AG20443 (cell line): ENCODE data around the gene TMEM63A.
"Not testable (repeated sequence)": the region's sequence is repeated elsewhere in the genome, so short reads cannot be mapped to it uniquely, and the experiment has no call there.

Source experiments
- DNase-seq: peaks from one replicate; pipeline ENCODE4 v3.0.0; 2012; ENCODE audit warnings: low spot score, mixed read lengths

TMEM63A gene

DNA sequence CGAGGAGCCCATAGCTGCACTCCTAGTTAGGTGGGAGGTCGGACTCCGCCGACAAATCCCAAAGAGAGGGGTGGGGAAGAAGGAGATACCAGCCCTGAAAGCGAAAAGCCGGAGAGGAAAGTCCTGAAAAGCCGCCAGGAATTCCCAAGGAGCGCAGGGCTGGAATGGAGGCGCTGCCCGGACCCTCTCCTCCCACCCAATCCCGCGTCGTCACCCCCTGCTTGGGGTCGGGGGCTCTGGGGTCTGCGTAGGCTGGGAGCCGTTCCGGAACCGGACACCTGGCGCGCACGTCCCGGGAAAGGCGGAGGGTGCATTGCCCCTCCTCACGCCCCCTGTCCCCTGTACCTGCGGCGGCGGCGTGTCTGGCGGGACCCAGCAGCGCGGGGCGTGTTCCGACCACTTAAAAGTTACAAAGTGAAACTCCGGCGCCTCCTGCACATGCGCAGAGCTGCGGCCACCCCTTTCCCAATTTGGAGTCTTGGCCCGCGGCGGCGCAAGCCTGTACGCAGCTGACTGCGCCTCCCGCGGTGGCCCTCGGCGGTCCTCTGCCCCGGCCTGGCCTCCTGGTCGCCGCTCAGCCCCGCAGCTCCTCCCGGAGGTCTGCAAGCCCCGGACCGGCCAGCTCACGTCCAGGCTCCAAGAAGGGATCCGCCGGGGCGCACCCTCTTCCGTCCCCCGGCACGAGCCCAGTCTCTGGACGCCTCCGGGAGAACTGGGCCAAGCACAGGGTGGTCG, at the start of gene TMEM63A:
Gene TMEM63A, minus strand, starts transcription at position 422 of the 735 bp plus-strand sequence. CDS start 4,800 bp downstream, outside the sequence.
- DNase-seq, result peak; percentile 99

DNA sequence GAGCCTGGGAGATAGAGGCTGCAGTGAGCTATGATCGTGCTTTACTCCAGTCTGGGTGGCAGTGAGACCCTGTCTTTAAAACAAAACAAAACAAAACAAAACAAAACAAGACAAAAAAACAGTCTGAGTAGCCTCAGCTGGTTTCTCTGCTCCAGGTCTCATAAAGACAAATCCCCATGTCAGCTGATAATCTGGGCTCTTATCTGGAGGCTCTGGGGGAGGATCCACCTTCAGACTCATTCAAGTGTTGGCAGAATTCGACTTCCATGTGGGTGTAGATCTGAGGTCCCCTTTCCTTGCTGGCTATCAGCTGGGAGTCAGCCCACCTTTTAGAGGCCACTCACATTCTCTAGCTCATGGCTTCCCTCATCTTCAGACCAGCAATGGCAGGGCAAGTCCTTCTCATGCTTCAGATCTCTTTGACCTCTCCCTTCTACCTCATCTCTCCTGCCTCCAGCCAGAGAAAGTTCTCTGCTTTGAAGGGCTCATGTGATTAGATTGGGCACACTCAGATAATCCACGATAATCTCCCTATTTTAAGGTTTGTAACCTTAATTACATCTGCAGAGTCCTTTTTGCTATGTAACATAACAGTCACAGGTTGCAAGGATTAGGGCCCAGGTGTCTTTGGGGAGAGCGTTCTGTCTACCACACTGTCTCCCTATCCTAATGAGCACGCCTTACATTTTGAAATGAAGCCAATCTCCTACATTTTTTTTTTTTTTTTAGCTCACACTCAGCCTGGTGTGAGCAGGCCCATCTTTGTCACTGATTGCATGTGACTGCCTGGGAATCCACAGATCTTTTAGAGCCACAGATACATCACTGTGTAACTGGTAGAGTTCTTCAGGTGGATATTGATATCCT, 49.3 kb upstream of the TMEM63A start:
- no peak for DNase-seq

DNA sequence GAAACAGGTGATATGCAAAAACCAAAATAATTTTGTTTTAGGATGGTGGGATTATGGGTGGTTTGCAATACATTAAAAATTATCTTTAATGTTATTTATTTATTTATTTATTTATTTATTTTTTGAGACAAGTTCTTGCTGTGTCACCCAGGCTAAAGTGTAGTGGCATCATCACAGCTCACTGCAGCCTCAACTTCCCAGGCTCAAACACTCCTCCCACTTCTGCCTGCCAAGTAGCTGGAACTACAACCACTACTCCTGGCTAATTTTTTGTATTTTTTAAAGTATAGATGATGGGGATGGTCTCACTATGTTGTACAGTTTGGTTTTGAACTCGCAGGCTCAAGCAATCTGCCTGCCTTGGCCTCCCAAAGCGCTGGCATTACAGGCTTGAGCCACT, 48.4 kb upstream of the TMEM63A start:
- DNase-seq, result no peak

GRCh38 chr1:225929462-225929861, 47.3 kb upstream of the TMEM63A start:
- not testable (repeated sequence) for DNase-seq

- DNase-seq, result no peak
Observed at GRCh38 chr1:225928186-225929175, 46.3 kb upstream of the TMEM63A start.

DNA sequence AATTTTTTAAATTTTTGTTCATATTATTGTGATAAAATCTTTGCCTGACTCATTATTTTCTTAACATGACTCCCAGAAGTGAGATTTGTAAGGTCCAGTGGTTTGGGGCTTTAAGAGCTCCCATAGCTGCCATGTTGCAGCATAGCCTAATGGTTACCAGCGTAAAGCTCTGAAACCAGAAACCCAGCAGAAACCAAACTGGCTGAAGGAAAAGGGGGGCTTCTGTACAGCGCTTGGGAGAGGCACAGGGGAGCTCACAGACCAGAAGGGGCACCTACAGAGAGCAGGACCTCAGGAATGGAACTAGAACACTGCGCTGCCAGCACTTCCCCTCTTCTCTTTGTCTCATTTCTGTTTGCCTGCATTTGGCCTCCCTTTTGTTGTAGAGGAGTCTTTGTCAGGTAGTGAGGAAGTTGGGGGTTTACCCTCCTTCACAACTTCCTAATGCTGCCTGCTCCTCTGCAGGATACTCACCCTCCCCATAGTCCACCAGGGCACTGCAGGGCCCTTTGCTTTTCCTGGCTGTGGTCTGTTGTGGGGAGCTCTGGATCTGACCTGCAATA, 44.5 kb upstream of the TMEM63A start:
- DNase-seq, result no peak

DNA sequence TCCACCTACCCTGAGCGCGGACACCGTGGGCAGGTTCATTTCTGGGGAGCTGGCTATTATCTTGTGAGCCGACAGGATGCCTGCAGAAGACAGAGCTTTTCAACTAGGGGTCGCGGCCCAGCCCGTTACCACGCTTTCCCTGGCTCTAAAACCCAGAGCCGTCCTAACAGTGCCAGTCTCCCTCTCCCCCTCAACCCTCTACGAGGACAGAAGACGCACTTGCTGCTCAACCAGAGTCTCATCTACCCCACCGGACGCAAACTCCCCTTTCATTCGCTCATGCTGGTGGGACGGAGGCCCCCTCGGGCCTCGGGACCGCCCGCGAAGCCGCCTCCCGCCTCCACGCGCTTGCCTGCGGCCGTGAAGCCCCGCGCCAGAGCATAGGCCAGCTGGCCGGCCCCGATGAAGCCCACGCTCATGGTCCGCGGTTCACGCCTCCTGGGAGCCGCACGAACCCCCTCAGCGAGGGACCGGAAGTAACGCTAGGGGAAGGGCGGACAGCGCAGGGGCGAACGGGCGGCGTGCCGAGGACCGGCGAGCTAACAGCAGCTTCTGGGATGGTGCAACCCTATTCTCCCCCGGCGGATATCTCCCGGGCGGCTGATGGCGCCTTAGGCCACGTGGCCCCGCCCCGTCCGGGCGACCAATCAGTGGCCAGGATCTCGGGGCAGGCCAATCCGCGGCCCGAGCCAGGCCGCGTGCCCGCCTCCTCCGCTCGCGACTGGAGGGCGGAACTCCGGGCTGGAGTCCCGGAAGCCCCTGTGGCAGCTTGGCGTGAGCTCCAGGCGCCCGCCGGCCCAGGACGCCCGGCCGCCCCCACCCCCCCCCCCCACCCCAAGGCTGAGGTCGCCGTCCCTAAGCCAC, 41.7 kb upstream of the TMEM63A start, which contains the start of gene PYCR2:
Gene PYCR2, minus strand, starts transcription at position 559 of the 864 bp plus-strand sequence. Its CDS starts 140 bp downstream, at position 419.
- DNase-seq, result peak; percentile 99

DNA sequence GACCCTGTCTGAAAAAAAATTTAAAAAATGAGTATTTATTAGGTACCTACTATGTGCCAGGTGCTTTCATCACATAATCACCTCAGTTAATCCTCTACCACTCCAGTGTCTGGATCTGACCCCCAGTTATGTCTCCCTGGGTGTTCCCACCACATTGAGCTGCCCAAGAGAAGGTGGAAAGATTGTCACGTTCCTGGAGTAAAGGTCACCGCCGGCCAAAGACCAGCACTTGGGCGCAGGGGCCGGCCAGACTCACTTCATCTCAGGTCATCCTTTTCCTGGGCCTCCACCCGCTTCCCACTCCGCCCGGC, 41.2 kb upstream of the TMEM63A start:
- no peak for DNase-seq

- DNase-seq, result no peak
Observed at GRCh38 chr1:225921734-225922709, 39.8 kb upstream of the TMEM63A start.

DNA sequence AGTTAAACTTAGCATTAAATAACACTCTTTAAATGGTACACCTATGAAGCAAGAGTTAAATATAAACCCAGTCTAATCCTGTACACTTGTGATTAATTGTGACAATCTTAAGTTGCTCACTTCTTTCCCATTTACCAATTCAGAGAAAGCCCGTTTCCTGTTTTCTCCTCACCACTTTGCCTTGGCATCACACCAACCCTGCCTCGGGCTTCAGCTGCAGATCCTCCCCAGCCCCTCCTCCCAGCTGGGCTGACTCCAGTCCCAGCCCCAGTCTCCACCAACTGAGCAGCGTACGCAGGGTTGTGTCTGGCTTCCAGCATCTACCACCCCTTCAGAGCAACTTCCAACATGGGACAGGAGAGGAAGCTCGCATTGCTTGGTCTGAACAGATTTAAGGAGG, 37.7 kb upstream of the TMEM63A start:
- DNase-seq, result peak; percentile 88

- DNase-seq, result no peak
Observed at GRCh38 chr1:225918280-225918679, 36.1 kb upstream of the TMEM63A start.

DNA sequence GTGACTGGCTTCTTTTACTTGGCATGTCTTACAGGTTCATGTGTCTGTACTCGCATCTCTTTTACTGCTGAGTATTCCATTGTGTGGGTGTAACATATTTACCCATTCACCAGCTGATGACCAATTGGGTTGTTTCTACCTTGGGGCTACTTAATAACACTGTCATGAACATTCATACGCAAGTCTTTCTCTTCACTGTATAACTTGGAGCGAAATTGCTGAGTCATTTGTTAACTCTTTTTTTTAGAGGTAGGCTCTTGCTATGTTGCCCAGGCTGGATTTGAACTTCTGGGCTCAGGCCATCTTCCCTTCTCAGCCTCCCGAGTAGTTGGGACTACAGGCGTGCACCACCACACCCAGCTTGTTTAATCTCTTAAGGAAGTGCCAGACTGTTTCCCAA, 35.4 kb upstream of the TMEM63A start:
- DNase-seq, result no peak

DNA sequence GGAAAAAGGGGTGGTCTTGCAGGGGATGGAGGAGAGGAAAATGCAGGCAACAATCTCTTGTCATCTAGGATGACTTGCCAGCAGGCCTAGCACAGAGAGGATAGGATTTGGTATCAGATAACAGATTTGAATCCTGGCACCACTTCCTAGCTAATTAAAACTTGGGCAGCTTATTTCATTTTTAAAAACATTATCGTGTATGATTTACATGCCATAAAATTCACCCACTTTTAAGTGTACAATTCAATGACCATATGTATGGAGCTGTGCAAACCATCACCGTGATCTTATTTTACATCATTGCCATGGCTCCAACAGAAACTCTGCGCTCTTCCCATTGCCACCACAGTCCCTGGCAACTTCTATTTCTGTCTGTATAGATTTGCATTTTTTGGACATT, 34.9 kb upstream of the TMEM63A start:
- no peak for DNase-seq

DNA sequence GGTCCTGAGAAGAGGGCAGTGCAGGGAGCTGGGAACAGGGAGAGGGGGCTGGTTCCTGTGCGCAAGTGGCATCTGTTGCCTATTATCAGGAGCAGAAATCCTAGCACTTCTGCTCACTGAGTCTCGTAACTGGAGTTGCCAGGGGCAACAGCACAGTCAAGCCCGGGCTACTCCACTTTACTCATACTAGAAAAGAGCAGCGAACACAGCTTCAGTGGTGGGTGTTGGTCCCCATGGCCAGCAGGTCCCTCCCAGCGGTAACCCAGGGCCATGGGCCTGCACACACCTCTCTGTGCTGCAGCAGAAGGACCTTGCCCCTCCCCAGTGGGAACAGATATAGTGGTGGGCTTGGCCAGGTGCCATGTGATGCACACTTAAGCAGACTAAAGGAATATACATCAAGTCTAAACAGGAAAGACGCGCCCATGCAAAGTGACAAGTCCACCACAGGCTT, 33.4 kb upstream of the TMEM63A start:
- DNase-seq, result no peak

- DNase-seq, result no peak
Observed at GRCh38 chr1:225914947-225915346, 32.8 kb upstream of the TMEM63A start.

DNA sequence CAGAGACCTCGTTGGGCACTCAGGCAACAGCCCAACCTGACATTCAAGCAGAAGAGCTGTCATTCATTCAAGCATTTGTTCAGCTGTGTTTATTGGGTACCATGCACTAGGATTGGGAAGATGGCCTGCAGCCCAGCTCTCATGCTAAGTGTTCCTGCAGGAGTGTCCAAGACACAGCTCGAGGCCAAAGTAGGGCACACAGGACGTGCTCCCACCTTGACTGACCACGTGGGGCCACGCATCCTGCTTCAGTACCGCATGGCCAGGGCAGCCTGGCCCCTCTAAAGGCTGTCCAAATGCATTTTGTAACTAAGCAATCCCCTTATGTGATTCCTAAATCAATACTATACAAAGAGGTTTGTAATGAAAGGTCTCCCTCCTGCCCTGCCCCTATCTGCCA, 32.2 kb upstream of the TMEM63A start:
- DNase-seq, result no peak

GRCh38 chr1:225911191-225912130, 29.3 kb upstream of the TMEM63A start:
- DNase-seq, result peak; percentile 91

DNA sequence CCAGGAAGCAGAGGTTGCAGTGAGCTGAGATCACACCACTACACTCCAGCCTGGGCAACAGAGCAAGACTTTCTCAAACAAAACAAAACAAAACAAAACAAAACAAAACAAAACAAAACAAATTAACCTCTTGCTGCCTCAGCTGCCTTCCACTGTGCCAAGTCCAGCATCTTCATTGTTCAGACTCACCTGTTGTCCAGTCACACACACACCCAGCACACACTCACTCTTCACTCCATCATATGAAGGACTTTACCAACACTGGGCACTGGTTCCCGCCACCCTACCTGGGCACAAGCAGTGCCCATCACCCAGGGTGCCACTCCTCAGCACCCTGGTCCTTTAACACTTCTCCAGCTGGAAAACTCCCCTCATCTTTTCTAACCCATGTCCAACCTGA, 27.3 kb upstream of the TMEM63A start:
- DNase-seq, result no peak
